M059J (cell line): ENCODE measurements around the gene KRTAP10-1. TPM values are rescaled to one million over a fixed set of nuclear protein-coding genes. Genes with fewer than 3 reads are reported as not detected.
"Not testable (repeated sequence)": the region's sequence is repeated elsewhere in the genome, so short reads cannot be mapped to it uniquely, and the experiment has no call there.

Experiments
- DNase-seq: peaks from one replicate; pipeline ENCODE4 v3.0.0-alpha.2; 2012; ENCODE audit warnings: low read depth
- total RNA-seq: library from RNA; depleted of rRNA; stranded (reverse); fragments of >200 nt; shearing (Covaris generic); gene quantifications from 2 replicates; pipeline ENCODE4 v1.2.3, GENCODE V29; 2014; rRNA removed

Gene KRTAP10-1, protein sequence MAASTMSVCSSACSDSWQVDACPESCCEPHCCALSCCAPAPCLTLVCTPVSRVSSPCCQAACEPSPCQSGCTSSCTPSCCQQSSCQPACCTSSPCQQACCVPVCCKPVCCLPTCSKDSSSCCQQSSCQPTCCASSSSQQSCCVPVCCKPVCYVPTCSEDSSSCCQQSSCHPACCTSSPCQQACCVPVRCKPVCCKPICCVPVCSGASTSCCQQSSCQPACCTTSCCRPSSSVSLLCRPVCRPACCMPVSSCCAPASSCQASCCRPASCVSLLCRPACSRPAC
- total RNA-seq, result not detected in 2 replicates

DNA sequence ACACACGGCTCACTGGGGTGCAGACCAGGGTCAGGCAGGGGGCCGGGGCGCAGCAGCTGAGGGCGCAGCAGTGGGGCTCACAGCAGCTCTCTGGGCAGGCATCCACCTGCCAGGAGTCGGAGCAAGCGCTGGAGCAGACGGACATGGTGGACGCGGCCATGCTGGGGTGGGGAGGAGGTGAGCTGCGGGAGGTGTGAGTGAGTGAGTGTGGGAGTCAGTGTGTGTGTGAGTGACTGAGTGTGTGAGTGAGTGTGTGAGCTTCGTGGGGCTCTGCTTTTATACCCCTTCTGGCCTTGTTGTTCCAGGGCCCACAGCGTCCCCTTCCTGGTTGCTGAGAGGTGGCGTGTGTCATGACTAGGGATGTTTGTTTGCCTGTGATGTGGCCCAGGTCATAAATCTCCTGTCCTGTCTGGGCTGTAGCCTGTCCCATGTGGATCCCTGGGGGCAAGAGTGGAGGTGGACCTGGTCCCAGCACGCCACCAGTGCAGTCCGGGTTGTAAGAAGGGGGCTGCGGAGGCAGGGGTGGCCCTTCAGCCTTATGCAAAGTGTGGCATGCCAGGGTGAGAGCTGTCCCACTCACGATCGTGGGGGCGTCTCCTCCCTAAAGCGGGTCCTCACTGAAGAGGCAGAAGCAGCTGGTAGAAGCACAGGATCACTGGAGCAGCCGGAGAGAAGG lies at the start of gene KRTAP10-1:
Gene KRTAP10-1, minus strand, starts transcription at position 205 of the 676 bp plus-strand sequence. Its CDS starts 45 bp downstream, at position 160.
- no peak for DNase-seq

DNA sequence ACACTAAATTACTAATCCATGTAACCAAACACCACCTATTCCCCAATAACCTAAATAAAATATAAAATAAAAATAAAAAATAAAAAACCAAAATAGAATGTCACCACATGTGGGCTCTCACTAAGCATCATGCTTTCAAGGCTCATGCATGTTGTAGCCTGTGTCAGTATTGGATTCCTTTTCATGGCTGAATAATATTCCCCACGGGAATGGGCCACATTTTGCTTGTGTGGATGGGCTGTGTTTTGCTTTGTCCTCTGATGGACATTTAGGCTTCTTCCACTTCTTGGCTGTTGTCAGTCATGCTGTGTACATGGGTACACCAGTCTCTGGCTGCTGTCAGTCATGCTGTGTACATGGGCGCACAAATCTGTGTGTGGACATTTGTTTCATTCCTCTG lies 49.1 kb upstream of the KRTAP10-1 start:
- DNase-seq, result no peak

DNA sequence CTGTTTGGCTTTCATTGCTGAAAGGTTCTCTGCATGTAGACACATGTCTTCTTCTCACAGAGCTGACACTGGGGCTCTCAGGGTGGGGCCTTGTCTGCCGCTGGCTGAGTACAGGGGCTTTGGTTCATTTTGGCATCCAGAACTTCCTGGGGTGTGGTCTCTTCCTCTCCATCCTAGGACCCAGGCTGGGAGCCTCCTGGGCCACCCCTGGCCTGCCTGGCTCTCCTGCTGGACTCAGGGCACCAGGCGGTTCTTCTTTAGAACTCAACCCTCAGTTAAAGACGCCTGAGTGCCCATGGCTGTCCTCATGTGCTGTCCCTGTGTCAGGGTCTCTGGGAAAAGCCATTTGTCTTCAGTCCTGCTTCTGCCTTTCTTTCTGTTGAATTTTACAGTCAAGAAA lies 45.9 kb upstream of the KRTAP10-1 start:
- no peak for DNase-seq

DNA sequence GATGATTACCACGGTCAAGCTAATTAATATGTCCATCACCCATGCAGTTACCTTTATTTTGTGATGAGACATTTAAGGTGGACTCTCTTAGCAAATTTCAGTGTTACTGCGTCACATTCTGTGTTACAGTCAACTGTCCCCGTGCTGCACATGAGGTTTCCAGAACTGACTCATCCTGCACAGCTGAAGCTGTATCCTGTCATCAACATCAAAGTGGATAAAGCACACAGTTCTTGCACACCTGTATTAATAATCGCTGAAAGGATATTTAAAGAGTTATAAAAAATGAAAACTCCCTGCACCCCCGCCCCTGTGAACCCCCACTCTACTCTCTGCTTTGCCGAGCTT lies 43.8 kb upstream of the KRTAP10-1 start:
- no peak for DNase-seq

DNA sequence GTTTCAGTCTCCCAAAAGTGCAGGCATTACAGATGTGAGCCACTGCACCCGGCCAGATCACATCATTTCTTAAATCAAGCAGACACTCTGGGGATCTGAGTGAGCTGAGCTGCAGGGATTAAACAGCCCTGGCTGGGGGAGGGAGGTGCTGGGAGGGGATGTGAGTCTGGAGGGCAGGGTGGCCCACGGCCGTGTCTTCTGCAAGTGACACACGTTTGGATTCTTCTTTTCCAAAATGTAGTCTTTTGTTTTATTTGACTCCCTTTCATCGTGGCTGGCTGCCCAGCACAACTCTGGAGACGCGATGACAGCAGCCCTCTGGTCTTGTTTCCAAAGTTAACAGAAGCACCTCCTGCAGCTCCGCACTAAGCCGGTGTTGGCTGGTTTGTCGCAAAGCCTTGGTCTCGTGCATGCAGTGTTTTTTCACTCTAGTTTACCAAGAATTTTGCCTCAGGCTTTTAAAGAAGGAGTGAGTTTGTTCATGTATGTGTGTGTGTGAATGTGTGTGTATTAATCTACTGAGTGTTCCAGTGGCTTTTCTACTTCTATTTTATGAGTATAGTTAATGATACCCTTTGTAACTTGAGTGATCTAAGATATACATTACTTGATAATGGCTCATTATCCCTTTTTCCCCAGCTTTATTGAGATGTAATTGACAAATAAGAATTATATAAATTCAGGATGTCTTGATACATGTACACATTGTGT lies 43.2 kb upstream of the KRTAP10-1 start:
- no peak for DNase-seq

DNA sequence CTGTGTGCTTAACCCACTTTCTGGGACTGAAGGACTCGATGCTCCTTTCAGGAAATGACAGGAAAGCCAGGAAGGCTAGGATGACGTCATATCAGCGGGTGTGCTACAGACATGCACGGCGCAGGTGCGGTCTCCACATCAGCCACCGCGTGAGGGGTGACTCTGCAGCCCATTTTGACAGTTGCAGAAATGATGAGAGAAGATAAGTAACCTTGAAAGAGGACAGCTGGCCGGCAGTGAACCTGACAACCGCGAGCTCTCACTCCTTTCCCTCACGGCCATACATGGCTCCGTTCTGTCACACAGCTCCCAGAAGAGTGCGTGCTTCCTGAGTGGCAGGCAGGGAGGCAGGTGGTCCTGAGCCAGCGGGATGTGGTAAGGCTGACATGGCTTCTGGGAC lies 42.1 kb upstream of the KRTAP10-1 start:
- no peak for DNase-seq

DNA sequence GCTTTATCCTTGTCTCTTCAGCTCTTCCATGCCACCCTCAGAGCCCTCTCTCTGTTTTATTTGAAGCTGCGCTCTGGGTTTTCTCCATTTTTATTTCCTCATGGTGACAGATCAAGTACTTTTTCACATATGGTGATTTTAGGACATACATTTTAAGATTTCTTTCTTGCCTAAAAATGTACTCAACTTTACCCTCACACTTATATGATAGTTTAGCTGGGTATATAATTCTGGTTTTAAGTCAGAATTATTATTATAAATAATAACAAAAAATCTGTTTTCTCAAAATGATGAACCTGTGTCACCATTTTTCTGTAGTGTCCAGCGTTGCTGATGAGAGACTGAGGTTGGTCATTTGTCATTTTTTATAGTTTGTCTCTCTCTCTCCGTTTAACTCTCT lies 41.2 kb upstream of the KRTAP10-1 start:
- DNase-seq, result no peak

DNA sequence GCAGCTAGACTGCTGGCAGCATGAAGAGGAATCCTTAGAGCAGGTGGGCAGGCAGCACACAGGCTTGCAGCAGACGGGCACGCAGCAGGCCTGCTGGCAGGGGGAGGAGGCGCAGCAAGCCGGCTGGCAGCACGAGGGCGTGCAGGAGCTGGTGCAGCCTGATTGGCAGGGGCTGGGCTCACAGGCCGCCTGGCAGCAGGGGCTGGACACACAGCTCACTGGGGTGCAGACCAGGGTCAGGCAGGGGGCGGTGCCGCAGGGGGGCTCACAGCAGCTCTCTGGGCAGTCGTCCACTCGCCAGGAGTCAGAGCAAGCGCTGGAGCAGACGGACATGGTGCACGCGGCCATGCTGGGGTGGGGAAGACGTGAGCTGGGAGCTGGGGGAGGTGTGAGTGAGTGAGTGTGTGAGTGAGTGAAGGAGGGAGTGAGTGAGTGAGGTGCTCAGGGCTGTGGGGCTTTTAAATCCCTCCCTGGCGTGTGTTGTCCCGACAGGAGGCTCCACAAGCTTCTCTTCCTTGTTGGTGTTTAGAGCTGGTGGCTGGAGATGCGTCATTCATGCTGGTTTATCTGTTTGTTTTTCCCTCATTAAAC lies 40.3 kb upstream of the KRTAP10-1 start, which contains the start of gene KRTAP10-5:
Gene KRTAP10-5, minus strand, starts transcription at position 374 of the 591 bp plus-strand sequence. Its CDS starts 26 bp downstream, at position 348.
- not testable (repeated sequence) for DNase-seq

DNA sequence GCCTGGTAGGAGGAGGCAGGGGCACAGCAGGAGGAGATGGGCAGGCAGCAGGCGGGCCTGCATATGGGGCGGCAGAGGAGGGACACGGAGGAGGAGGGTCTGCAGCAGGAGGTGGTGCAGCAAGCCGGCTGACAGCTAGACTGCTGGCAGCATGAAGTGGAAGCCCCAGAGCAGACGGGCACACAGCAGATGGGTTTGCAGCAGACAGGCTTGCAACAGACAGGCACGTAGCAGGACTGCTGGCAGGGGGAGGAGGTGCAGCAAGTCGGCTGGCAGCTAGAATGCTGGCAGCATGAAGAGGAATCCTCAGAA lies 39.8 kb upstream of the KRTAP10-1 start:
- DNase-seq, result no peak

DNA sequence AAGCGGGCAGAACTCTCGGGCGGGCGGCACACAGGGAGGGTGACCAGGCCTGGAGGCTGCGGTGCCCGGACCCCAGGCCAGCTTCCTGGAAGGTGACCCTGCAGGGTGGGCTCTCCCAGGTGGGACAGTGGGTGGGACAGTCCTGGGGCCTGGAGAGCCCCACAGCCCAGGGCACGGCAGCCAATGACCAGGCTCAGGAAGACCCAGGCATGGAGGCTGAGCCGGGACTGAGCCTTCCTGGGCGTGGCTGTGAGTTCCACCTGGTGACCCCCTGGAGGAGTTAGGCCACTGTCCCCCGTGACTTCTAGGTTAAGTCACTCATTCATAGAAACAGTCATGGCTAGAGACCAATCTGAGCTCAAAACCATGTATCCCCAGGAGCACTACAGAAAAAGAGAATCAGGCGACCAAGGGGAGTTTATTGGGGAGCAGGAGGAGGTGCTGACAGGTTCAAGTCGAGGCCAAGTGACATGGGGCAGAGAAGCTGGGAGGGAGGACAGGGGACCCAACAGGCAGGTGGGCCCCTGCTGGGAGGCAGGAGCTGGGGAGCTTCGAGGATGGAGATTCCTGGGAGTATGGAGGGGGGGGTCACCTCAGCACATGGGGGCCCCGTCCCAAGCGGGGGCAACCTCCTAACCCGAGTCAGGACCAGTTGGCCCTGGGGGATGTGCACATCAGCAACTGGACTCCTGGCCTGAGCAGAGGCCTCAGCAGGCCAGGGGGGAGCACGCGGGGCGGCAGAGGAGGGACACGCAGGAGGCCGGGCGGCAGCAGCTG lies 39.2 kb upstream of the KRTAP10-1 start:
- no peak for DNase-seq

DNA sequence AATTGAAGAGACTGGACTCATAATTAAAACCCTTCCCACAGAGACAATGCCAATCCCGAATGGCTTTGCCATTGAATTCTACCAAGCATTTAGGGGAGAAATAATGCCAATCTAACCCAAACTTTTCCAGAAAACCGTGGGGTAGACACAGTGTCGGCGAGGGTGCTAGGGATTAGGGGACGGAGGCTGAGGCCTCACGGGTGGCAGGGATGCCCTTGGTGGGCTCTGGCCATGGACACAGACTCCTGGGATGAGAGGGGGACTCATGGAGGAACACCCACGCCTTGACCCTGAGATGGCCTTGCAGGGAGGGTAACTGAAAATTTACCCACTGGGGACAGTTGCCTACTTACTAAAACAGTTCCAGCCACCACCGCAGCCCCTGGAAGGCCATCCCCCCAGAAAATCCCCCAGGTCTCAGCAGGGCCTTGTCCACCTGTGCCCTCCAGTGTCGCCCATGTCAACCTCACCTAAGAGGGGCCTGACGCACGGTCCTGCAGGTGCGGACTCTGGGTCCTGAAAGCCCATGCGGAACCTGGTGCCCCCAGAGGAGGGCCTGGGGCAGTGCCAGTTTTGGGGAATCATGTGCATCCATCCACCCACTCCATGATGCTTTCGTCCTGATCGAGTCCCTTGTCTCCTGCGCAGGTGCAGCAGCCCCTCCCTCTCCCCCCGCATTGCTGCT lies 38.5 kb upstream of the KRTAP10-1 start:
- DNase-seq, result no peak

DNA sequence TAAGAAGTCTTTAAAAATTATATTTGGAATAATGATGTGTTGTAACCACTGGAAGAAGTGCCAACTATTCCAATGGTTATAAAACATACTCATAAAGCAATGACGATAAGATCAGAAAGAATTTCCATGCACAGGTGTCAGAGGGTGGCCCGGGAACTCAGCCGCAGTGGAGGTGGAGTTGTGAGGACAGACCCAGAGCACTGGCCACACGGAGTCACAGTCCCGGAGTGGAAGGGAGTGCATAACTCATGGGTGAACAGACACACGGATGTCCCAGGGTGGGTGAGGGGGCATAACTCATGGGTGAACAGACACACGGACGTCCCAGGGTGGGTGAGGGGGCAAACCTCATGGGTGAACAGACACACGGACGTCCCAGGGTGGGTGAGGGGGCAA lies 36.0 kb upstream of the KRTAP10-1 start:
- DNase-seq, result no peak

DNA sequence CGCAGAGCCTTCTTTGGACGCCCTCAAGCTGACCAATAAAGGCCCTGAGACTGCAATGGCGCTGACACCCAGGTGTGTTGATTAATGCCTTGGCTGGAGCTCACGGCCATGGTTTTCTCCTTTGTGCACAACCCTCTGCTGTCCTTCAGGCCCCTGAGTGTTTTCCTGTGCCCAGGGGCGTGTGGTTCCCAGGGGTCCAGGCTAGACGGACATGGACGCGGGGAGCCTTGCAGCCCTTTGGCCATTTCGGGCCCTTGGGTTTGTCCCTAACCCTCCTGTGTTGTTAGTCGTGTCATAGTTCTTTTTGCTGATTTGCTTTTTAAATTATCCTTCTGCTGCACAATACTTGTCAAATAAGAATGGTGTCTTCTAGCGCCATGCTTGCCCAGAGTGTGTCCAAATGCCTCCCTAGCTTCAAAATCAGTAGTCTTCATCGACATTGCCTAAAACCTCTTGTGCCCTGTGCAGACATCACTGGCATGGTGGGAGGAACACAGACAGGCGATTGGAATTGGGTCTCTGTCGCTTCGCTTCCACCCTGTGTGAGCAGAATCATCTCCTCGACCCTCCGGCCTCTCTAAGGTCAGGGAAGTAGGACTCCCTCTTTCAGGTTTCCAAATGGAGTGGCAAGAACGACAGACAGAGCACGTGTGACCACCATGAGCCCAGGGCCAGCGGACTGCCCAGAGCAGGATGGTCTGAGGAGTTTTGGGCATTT lies 35.5 kb upstream of the KRTAP10-1 start:
- DNase-seq, result no peak

DNA sequence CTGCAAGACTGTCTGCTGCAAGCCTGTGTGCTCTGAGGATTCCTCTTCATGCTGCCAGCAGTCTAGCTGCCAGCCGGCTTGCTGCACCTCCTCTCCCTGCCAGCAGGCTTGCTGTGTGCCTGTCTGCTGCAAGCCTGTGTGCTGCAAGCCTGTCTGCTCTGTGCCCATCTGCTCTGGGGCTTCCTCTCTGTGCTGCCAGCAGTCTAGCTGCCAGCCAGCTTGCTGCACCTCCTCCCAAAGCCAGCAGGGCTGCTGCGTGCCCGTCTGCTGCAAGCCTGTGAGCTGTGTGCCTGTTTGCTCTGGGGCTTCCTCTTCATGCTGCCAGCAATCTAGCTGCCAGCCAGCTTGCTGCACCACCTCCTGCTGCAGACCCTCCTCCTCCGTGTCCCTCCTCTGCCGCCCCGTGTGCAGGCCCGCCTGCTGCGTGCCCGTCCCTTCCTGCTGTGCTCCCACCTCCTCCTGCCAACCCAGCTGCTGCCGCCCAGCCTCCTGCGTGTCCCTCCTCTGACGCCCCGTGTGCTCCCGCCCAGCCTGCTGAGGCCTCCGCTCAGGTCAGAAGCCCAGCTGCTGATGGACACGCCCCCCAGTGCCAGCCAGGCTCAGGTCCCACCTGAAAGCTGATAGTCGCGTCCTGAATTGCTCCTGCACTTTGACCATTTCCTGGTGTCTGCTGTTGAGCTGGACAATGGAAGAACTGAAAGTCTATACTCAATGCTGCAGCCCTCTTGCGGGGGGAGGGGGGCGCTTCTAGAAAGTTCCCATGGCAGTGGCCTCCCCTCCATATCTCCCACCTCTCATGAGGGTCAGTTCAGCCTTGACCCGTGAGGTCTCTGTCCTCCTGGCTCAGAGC lies 34.7 kb upstream of the KRTAP10-1 start:
- DNase-seq, result no peak

DNA sequence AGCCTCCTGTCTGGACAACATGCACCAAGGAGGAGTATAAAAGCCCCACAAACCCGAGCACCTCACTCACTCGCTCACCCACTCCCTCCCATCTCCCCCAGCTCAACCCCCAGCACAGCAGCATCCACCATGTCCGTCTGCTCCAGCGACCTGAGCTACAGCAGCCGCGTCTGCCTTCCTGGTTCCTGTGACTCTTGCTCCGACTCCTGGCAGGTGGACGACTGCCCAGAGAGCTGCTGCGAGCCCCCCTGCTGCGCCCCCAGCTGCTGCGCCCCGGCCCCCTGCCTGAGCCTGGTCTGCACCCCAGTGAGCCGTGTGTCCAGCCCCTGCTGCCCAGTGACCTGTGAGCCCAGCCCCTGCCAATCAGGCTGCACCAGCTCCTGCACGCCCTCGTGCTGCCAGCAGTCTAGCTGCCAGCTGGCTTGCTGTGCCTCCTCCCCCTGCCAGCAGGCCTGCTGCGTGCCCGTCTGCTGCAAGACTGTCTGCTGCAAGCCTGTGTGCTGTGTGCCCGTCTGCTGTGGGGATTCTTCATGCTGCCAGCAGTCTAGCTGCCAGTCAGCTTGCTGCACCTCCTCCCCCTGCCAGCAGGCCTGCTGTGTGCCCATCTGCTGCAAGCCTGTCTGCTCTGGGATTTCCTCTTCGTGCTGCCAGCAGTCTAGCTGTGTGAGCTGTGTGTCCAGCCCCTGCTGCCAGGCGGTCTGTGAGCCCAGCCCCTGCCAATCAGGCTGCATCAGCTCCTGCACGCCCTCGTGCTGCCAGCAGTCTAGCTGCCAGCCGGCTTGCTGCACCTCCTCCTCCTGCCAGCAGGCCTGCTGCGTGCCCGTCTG lies 33.8 kb upstream of the KRTAP10-1 start, which contains the start of gene KRTAP10-4:
Gene KRTAP10-4, plus strand, starts transcription at position 100 of the 827 bp plus-strand sequence. Its CDS starts 30 bp downstream, at position 130.
- DNase-seq, result not testable (repeated sequence)

DNA sequence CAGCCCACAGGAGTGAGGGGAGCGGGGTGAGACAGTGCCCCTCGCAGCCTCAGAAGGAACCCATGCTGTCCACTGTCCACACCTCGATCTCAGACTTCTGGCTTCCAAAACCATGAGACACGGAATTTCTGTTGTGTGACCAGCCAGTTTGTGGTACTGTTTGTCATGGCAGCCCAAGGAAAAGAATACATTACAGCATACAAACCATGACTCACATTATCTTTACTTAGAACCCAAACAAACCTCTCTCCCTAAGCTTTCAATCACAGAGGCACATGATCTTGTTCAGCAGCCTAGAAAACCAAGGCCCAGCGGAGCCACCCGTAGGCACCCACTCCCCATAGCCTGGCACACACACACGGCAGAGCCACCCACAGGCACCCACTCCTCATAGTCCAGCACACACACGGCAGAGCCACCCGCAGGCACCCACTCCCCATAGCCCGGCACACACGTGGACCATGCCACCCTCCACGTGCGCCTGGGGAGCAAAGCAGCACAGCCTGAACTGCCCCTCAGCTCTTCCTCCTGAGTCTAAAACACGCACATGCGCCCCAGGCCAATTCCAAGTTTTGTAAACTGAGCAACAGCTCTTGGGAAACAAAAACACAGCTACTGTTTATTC lies 33.1 kb upstream of the KRTAP10-1 start:
- DNase-seq, result peak; percentile 54

DNA sequence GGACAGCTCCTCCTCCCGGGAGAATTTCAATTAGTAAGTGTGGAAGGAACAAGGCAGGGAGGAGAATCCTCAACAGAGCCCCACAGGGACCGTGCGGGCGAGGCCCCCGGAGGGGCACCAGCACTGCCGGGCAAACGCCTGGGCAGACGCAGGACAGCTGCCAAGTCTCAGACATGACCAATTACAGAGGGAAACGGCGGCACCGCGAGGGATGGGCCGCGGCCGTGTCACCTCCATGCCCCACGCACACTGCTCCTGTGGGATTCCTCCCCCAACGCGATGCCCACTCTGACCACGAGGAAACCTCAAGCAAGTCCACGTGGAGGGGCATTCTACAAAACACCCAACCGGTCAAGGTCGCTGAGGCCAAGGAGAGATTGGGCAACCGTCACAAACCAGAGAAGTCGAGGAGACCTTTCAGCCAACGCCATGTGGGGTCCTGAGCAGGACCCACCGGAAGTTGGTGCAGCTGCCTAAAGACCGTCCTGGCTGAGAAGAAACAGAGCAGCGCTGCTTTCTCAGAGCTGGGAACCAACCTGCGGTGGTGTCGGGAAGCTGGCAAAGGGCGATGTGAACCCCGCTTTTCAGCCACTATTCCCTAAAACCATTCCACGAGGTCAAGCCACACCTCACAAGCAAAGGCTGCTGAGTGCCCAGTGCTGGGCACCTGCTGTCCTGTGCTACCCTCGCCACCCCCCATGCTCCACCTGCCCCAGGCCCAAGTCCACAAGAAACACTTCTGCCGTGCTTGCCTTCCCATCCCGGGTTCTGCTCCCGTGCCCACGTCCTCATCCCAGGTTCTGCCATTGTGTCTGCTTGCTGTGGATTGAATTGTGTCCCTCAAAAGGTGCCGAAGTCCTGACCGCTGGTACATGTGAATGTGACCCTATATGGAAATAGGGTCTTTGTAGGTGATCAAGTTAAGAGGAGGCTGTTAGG lies 32.1 kb upstream of the KRTAP10-1 start:
- DNase-seq, result no peak
